Brain microvascular endothelial cell (primary cell): ENCODE results near the gene BANK1.

Experiments
- DNase-seq: peaks from one replicate; pipeline ENCODE4 v3.0.0-alpha.2; 2020
- H3K27ac ChIP-seq: fragments of 250-450 bp; sonication (Bioruptor Pico); 2 replicates; pipeline ENCODE4 v1.5.1; 2020; ENCODE audit warnings: mild to moderate bottlenecking, moderate library complexity
- H3K27me3 ChIP-seq: fragments of 250-450 bp; sonication (Bioruptor Pico); replicated peaks from 2 replicates; pipeline ENCODE4 v1.5.1; 2020; ENCODE audit warnings: mild to moderate bottlenecking
- H3K36me3 ChIP-seq: fragments of 250-450 bp; sonication (Bioruptor Pico); replicated peaks from 2 replicates; pipeline ENCODE4 v1.5.1; 2020; ENCODE audit warnings: mild to moderate bottlenecking
- H3K4me3 ChIP-seq: 2 replicates; pipeline ENCODE4 v1.5.1; 2011; ENCODE audit warnings: low read depth, mild to moderate bottlenecking, control low read depth, low read length, moderate library complexity
- CTCF ChIP-seq: IDR thresholded peaks from 2 replicates; pipeline ENCODE4 v1.5.1; 2011; ENCODE audit warnings: low read depth, mild to moderate bottlenecking, moderate library complexity, low read length, control low read depth, inconsistent platforms; ENCODE audit errors: missing control alignments
- in situ Hi-C: cut with HindIII; loops from 2 replicates; pipeline ENCODE4 v1.10.0; 2017; ENCODE audit warnings: low sequenced_read_pairs, low pct_ligation_motif_present

Gene BANK1

GRCh38 chr4:102120846-102121245 lies 330.3 kb downstream of the BANK1 start:
- TF ChIP-seq CTCF, result no peak
- Histone ChIP-seq H3K4me3 (no peak overlapping the region), H3K27me3 (no peaks in the 10 kb centered on the region), H3K27ac (no peak overlapping the region), H3K36me3 (no peaks in the 10 kb centered on the region)
- in situ Hi-C loops, result no loop called here
- DNase-seq, result no peak
